GM19099 (cell line): ENCODE data around the gene SPARCL1.

Experiments
- POLR2A ChIP-seq: IDR thresholded peaks from 3 replicates; pipeline ENCODE4 v1.6.1; 2011; ENCODE audit warnings: low read depth; ENCODE audit not compliant: insufficient read length; ENCODE audit errors: extremely low read depth

The SPARCL1 gene

DNA sequence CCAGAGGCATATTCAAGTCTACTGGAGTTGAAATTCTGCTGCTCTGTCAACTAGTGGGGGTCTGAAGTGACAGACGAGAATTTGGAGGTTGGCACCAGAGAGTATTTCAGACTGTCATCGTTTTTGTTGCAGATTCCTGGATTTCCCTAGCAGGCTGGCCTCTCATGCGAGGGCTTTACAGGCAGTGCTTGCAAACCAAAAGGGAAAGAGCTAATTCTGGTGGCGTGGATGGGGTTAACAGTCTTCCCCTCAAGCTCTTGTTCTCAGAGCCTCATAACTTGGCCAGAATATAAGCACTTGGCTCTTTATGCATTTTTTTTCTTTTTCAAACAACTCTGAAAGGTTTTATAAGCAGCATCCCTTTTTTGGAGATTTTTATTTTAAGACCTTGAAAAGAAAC, at the start of gene SPARCL1:
Gene SPARCL1 (minus strand): TSS at position 190 of the 400 bp plus-strand sequence. CDS start 29,802 bp downstream, outside the sequence.
- no peak for TF ChIP-seq POLR2A

DNA sequence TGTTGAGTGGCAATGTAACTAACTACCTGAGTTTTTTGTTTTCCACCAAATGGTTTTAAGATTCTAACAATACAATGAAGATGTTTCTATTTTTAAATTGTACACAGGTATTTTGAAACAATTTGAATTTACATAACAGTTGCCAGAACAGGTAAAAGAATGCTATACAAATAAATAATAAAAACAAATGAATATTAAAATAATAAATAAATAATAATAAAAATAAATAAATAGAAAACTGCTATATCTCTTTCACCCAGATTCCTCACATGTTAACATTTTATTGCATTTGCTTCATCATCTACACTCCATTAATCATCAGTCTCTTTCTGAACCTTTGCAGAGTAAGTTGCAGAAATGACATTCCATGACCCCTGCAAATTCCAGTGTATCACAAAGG, 46.8 kb upstream of the SPARCL1 start:
- TF ChIP-seq POLR2A, result no peak

DNA sequence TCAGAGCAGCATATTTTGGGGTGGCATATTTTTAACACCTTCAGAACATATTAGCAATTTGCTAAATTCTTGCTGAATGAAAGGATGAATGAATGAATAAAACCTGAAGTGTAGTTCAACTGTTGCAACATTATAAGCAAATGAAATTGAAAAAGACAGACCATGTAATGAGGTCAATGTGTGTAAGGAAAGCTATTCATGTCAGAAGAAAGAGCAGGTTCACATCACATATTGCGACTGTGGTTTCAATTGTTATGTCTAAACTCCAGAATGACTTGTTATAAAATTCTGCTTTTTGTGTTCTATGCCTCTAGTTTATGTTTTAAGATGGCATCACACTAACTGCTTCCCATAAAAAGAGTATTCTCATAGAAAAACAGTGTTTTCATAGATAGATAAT, 46.2 kb upstream of the SPARCL1 start:
- TF ChIP-seq POLR2A, result no peak

GRCh38 chr4:87574996-87575395, 45.8 kb upstream of the SPARCL1 start:
- TF ChIP-seq POLR2A, result no peak

DNA sequence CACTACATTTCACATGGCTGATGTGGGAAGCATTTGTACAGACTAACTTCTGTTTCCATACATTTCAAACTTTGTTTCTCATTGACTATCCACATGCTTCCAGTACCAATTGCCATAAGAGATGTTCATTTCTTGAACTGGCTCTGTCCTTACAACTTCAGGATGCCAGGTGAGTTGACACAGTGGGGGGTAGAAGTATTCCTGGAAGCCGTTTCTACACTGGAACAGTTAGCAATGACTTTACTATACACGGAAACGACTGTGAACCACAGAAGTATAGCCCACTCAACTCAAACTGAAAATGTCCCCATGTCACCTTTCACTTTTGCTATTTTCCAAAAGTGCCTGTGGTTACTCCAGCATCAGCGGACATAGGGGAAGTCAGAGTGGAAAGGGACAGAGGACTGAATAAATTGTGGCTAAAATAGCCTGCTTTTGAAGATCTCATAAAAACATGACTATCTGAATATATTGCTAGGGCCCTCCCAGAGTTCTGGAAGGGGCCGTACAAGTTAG, 41.2 kb upstream of the SPARCL1 start:
- no peak for TF ChIP-seq POLR2A

- no peak for TF ChIP-seq POLR2A
Observed at GRCh38 chr4:87567191-87567590, 38.0 kb upstream of the SPARCL1 start.

DNA sequence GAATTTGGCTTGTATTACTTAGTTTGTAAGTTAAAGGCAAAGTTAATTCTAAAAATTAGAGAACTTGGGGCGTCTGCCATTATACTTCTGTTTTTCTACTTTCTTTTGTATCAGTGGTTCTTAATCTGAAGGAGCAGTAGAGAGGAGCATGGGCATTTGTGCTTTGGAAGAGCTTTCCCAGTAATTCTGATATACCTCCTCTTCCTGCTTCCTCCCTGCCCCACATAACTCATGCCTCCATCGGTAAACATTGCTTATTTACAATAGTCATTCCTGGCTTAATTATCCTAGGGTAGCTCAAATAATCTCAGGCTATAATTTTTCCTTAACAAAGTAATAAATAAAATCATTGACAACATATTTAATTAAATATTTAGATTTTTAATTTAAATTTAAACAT, 37.1 kb upstream of the SPARCL1 start:
- no peak for TF ChIP-seq POLR2A

- TF ChIP-seq POLR2A, result no peak
Observed at GRCh38 chr4:87565746-87566145, 36.6 kb upstream of the SPARCL1 start.

DNA sequence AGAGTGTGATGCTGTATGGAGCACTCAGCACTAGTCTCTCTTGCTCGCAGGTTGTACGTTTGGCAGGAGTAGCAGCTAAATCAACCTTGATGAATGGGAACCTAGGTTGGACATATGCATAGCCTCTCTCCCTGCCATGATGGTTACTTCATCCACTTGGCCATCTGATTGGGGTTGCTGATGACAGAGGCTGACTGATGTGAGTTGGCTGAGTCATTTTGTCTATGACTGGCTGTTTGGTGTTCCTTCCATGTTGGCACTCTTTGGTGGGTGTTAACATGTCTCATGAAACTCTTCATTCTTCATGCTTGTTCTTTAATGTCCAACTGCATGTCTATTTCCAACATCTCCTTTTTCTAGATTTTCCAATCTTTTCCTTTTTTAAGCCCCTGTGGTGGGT, 31.6 kb upstream of the SPARCL1 start:
- no peak for TF ChIP-seq POLR2A

- no peak for TF ChIP-seq POLR2A
Observed at GRCh38 chr4:87559090-87559837, 30.1 kb upstream of the SPARCL1 start.

DNA sequence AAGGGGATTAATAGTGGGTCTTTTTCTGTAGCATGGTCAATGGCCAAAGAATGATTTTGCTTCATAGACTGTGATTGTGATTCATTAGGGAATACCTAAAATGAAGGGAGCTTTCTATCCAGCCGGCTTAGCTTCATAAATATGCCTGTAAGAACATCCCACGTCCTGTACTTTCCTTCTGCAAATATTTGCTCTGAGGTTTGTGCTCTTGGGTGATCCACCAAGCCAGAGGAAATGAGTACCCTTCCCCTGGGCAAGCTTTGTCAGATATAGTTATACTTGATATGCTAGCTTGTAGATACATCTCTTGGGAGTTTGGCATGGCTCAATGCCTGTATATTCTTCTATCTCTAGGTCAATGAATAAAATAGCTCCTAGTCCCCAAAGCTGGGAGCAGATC, 28.2 kb upstream of the SPARCL1 start:
- no peak for TF ChIP-seq POLR2A

GRCh38 chr4:87555773-87556619, 26.8 kb upstream of the SPARCL1 start:
- TF ChIP-seq POLR2A, result no peak

GRCh38 chr4:87553182-87553581, 24.0 kb upstream of the SPARCL1 start:
- TF ChIP-seq POLR2A, result no peak

GRCh38 chr4:87551361-87551760, 22.2 kb upstream of the SPARCL1 start:
- no peak for TF ChIP-seq POLR2A

DNA sequence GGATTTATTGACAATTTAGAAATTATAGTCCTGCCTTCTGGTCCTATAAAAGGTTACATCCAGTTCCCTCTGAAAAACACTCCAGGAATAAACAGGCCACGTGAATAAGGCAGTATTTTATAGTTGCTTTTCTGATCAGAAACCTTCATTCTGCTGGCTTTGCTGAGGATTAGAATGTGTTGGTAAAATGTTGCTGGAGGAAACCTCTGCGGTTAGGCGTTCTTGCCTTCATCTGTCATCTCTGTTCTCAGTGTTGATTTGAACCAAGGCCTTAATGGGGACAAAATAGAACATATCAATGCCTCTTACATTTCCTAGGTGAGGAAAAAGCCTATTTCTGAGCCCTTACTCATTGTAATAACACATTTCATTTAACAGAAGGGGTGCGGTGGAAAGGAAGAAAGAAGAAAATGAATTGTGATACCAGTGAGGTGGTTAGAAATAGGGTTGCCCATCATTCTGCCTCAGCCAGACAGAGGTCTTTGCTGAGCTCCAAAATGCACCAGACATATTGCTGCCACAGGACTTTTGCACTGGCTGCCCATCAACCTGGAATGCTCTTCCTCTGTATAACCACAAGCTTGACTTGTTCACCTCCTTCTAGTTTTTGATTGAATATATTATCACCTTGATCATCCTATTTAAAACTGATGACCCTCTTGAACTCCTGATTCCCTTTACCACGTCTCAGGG, 18.0 kb upstream of the SPARCL1 start:
- TF ChIP-seq POLR2A, result no peak
